Liver (tissue), 9 donors: ENCODE data around the gene DCTN1. TPM values are rescaled to one million over a fixed set of nuclear protein-coding genes. Genes with fewer than 3 reads are reported as not detected.

Experiments used
- DNase-seq: peaks from one replicate; pipeline ENCODE4 v3.0.0-alpha.2; 2017; ENCODE audit warnings: low spot score
- H3K27ac ChIP-seq, 2 donors: one replicate each; pipeline ENCODE4 v1.7.0; 2013; ENCODE audit warnings: inconsistent platforms in 2 of 2, low read length in 2 of 2, control low read depth in 1 of 2, low read depth in 1 of 2, mild to moderate bottlenecking in 1 of 2
- H3K27me3 ChIP-seq, 4 donors: one replicate each; pipeline versions ENCODE4 v1.6.1 to v1.7.0; 2013; ENCODE audit warnings: low read length in 3 of 4, inconsistent platforms in 1 of 4, mild to moderate bottlenecking in 1 of 4, moderate library complexity in 1 of 4; ENCODE audit not compliant: control insufficient read depth in 4 of 4, insufficient read depth in 4 of 4
- H3K36me3 ChIP-seq, 4 donors: one replicate each; pipeline versions ENCODE4 v1.6.1 to v1.7.0; 2013; ENCODE audit warnings: low read length in 3 of 4, mild to moderate bottlenecking in 3 of 4, low read depth in 1 of 4, moderate library complexity in 1 of 4; ENCODE audit not compliant: control insufficient read depth in 4 of 4, insufficient read depth in 3 of 4
- H3K4me1 ChIP-seq, 4 donors: one replicate each; pipeline versions ENCODE4 v1.6.1 to v1.7.0; 2013; ENCODE audit warnings: low read length in 3 of 4, mild to moderate bottlenecking in 3 of 4, moderate library complexity in 1 of 4; ENCODE audit not compliant: control insufficient read depth in 4 of 4, insufficient read depth in 4 of 4
- H3K4me3 ChIP-seq, 3 donors: one replicate each; pipeline versions ENCODE4 v1.6.1 to v1.7.0; 2013; ENCODE audit warnings: low read length in 3 of 3, control low read depth in 1 of 3, low read depth in 1 of 3, mild to moderate bottlenecking in 1 of 3
- H3K9ac ChIP-seq, 2 donors: one replicate each; pipeline ENCODE4 v1.7.0; 2013; ENCODE audit warnings: low read length in 2 of 2, mild to moderate bottlenecking in 2 of 2, moderate library complexity in 2 of 2, control low read depth in 1 of 2, low read depth in 1 of 2
- H3K9me3 ChIP-seq, 4 donors: one replicate each; pipeline versions ENCODE4 v1.6.1 to v1.7.0; 2013; ENCODE audit warnings: low read length in 3 of 4; ENCODE audit not compliant: control insufficient read depth in 4 of 4
- CTCF ChIP-seq: fragments of 150-350 bp; IDR thresholded peaks from 2 replicates; pipeline ENCODE4 v1.5.1; 2017; ENCODE audit warnings: improper control_type of control experiment, low read depth, low read length; ENCODE audit not compliant: missing input control
- EGR1 ChIP-seq, 2 donors: IDR thresholded peaks; 2 replicates each; pipeline ENCODE4 v1.6.1; 2016 to 2018; ENCODE audit warnings: antibody characterized with exemption in 2 of 2, low read depth in 2 of 2
- FOXA1 ChIP-seq: IDR thresholded peaks from 2 replicates; pipeline ENCODE4 v1.6.1; 2016; ENCODE audit warnings: antibody characterized with exemption
- FOXA2 ChIP-seq: IDR thresholded peaks from 2 replicates; pipeline ENCODE4 v1.6.1; 2016; ENCODE audit warnings: antibody characterized with exemption
- GABPA ChIP-seq, 2 donors: IDR thresholded peaks in 1 of 2; conservative IDR thresholded peaks in 1 of 2; 2 replicates each; pipeline ENCODE4 v1.6.1; 2016; ENCODE audit warnings: antibody characterized with exemption in 2 of 2, mild to moderate bottlenecking in 1 of 2, moderate library complexity in 1 of 2
- HNF4A ChIP-seq, 2 donors: conservative IDR thresholded peaks; 2 replicates each; pipeline ENCODE4 v1.6.1; 2016; ENCODE audit warnings: antibody characterized with exemption in 2 of 2, mild to moderate bottlenecking in 2 of 2
- HNF4G ChIP-seq: IDR thresholded peaks from 2 replicates; pipeline ENCODE4 v1.6.1; 2016; ENCODE audit warnings: antibody characterized with exemption
- JUND ChIP-seq, 2 donors: IDR thresholded peaks; 2 replicates each; pipeline ENCODE4 v1.6.1; 2016; ENCODE audit warnings: antibody characterized with exemption in 2 of 2
- MAX ChIP-seq: IDR thresholded peaks from 2 replicates; pipeline ENCODE4 v1.6.1; 2016; ENCODE audit warnings: antibody characterized with exemption
- NR2F2 ChIP-seq: IDR thresholded peaks from 2 replicates; pipeline ENCODE4 v1.6.1; 2016; ENCODE audit warnings: antibody characterized with exemption
- RAD21 ChIP-seq, 2 donors: IDR thresholded peaks; 2 replicates each; pipeline ENCODE4 v1.6.1; 2016; ENCODE audit warnings: antibody characterized with exemption in 2 of 2, mild to moderate bottlenecking in 2 of 2
- REST ChIP-seq: IDR thresholded peaks from 2 replicates; pipeline ENCODE4 v1.6.1; 2016; ENCODE audit warnings: antibody characterized with exemption, mild to moderate bottlenecking
- RXRA ChIP-seq, 2 donors: IDR thresholded peaks; 2 replicates each; pipeline ENCODE4 v1.6.1; 2017 to 2018; ENCODE audit warnings: antibody characterized with exemption in 2 of 2, mild to moderate bottlenecking in 1 of 2
- SP1 ChIP-seq: IDR thresholded peaks from 2 replicates; pipeline ENCODE4 v1.6.1; 2018; ENCODE audit warnings: antibody characterized with exemption, mild to moderate bottlenecking
- TAF1 ChIP-seq: conservative IDR thresholded peaks from 2 replicates; pipeline ENCODE4 v1.6.1; 2016; ENCODE audit warnings: antibody characterized with exemption, mild to moderate bottlenecking
- YY1 ChIP-seq: IDR thresholded peaks from 2 replicates; pipeline ENCODE4 v1.6.1; 2016; ENCODE audit warnings: antibody characterized with exemption, mild to moderate bottlenecking
- ZBTB33 ChIP-seq: IDR thresholded peaks from 2 replicates; pipeline ENCODE4 v1.6.1; 2016; ENCODE audit warnings: antibody characterized with exemption
- WGBS: extraction: QIAGEN DNeasy Blood & Tissue Kit; methylation state at CpG from one replicate; pipeline ENCODE4 v1.1.7; 2013; 5-methylcytosine and 5-hydroxymethylcytosine counted together
- polyA plus RNA-seq, 2 donors: library from polyadenylated mRNA; stranded (reverse) in 1 of 2; unstranded in 1 of 2; fragments of 200-250 nt in 1 of 2; fragments of >200 nt in 1 of 2; fragmentation: Nextera tagmentation in 1 of 2; extraction: Ambion mirVana in 1 of 2; gene quantifications; one replicate each; pipeline versions ENCODE4 v1.2.1 to v1.2.3, GENCODE V29; 2013 to 2015
- total RNA-seq, 2 donors: library from RNA; depleted of rRNA; stranded (reverse); fragments of >200 nt; gene quantifications; one replicate each; pipeline ENCODE4 v1.2.3, GENCODE V29; 2014
- donor health status: healthy.
- donor health status: healthy.
- donor health status: healthy.
- donor health status: healthy.
- donor health status: healthy.

The DCTN1 gene
- total and polyA plus RNA-seq, 4 donors, result 29.7 to 40.9 (median 33.5) TPM

- Histone ChIP-seq H3K9ac (no peak overlapping the region), H3K36me3 (peaks cover 10 to 41% (median 28%) of the 10 kb centered on the region in 4 donors), H3K9me3 (no peaks in the 10 kb centered on the region), H3K4me3 (no peak overlapping the region), H3K27ac (no peak overlapping the region), H3K4me1 (peaks cover 7 to 37% (median 32%) of the 10 kb centered on the region in 4 donors), H3K27me3 (no peaks in the 10 kb centered on the region)
- no peak for DNase-seq
- 90% methylated on average over 14 of the region's 14 CpGs for whole genome bisulfite sequencing
- TF ChIP-seq YY1 (no peak), CTCF (no peak), JUND (IDR thresholded peaks at IDR 0.05) (no peak), MAX (no peak), SP1 (no peak), NR2F2 (no peak), FOXA2 (no peak), FOXA1 (no peak), GABPA (IDR thresholded peaks at IDR 0.05 in 1 of 2, conservative IDR thresholded peaks at IDR 0.05 in 1 of 2) (no peak), HNF4A (conservative IDR thresholded peaks at IDR 0.05) (no peak), EGR1 (IDR thresholded peaks at IDR 0.05; ENCODE audit: low read depth in 2 of 2) (no peak), TAF1 (no peak), REST (no peak), HNF4G (no peak)
These were observed 46.2 kb upstream of the DCTN1 start for GRCh38 chr2:74426181-74426758.

GRCh38 chr2:74425523-74425922 lies 45.4 kb upstream of the DCTN1 start:
- no peak for DNase-seq
- WGBS, result 92% methylated on average over 7 of the region's 7 CpGs
- Histone ChIP-seq H3K9me3 (no peaks in the 10 kb centered on the region), H3K27ac (no peak overlapping the region), H3K9ac (no peak overlapping the region), H3K27me3 (no peaks in the 10 kb centered on the region), H3K4me1 (peaks cover 8 to 34% (median 26%) of the 10 kb centered on the region in 4 donors), H3K36me3 (peaks cover 10 to 41% (median 27%) of the 10 kb centered on the region in 4 donors), H3K4me3 (no peak overlapping the region)
- TF ChIP-seq FOXA2, result no peak
- no peak for TF ChIP-seq HNF4A (conservative IDR thresholded peaks at IDR 0.05)
- TF ChIP-seq RXRA (IDR thresholded peaks at IDR 0.05), result no peak
- TF ChIP-seq SP1, result no peak
- no peak for TF ChIP-seq RAD21 (IDR thresholded peaks at IDR 0.05)
- TF ChIP-seq EGR1 (IDR thresholded peaks at IDR 0.05; ENCODE audit: low read depth in 2 of 2), result no peak
- no peak for TF ChIP-seq ZBTB33
